Measurements from ENCODE around the gene TM7SF3.
A peak's percentile ranks its signal among the peaks of the same experiment; 100 is the strongest.

TM7SF3 gene

GRCh38 chr12:27014859-27015729 lies 910 bp upstream of the TM7SF3 start:
- no peak for DNase-seq

- peak; percentile 59 for DNase-seq
Observed at GRCh38 chr12:27013611-27014084, 536 bp downstream of the TM7SF3 start.

- no peak for DNase-seq
Observed at GRCh38 chr12:27012982-27013255, 1.3 kb downstream of the TM7SF3 start.

GRCh38 chr12:27012239-27012981 lies 1.8 kb downstream of the TM7SF3 start:
- DNase-seq: no peak

- DNase-seq: no peak
Observed at GRCh38 chr12:27009881-27010301, 4.3 kb downstream of the TM7SF3 start.

GRCh38 chr12:27008081-27008480 lies 6.1 kb downstream of the TM7SF3 start:
- DNase-seq: no peak

- no peak for DNase-seq
Observed at GRCh38 chr12:27006797-27007467, 7.3 kb downstream of the TM7SF3 start.

- no peak for DNase-seq
Observed at GRCh38 chr12:27005495-27005894, 8.7 kb downstream of the TM7SF3 start.

GRCh38 chr12:27003421-27004381 lies 10.5 kb downstream of the TM7SF3 start:
- no peak for DNase-seq

GRCh38 chr12:27002141-27002540 lies 12.0 kb downstream of the TM7SF3 start:
- DNase-seq: no peak

GRCh38 chr12:27001663-27002062 lies 12.5 kb downstream of the TM7SF3 start:
- DNase-seq: no peak

GRCh38 chr12:27000961-27001360 lies 13.2 kb downstream of the TM7SF3 start:
- no peak for DNase-seq

- DNase-seq: no peak
Observed at GRCh38 chr12:26997003-26997402, 17.2 kb downstream of the TM7SF3 start.

- DNase-seq: no peak
Observed at GRCh38 chr12:26995706-26996105, 18.5 kb downstream of the TM7SF3 start.

- DNase-seq: no peak
Observed at GRCh38 chr12:26994109-26994508, 20.1 kb downstream of the TM7SF3 start.

- no peak for DNase-seq
Observed at GRCh38 chr12:26991826-26992225, 22.4 kb downstream of the TM7SF3 start.

- DNase-seq: no peak
Observed at GRCh38 chr12:26989873-26990272, 24.3 kb downstream of the TM7SF3 start.

GRCh38 chr12:26988703-26989102 lies 25.5 kb downstream of the TM7SF3 start:
- DNase-seq: no peak

GRCh38 chr12:26987634-26988424 lies 26.4 kb downstream of the TM7SF3 start:
- DNase-seq: no peak

- DNase-seq: no peak
Observed at GRCh38 chr12:26982866-26983265, 31.3 kb downstream of the TM7SF3 start.

GRCh38 chr12:26979733-26980132 lies 34.5 kb downstream of the TM7SF3 start:
- no peak for DNase-seq

GRCh38 chr12:26978801-26979200 lies 35.4 kb downstream of the TM7SF3 start:
- DNase-seq: no peak
